ENCODE data around the gene SGCE. TPM values are rescaled to one million over a fixed set of nuclear protein-coding genes. Genes with fewer than 3 reads are reported as not detected.

The SGCE gene
- total RNA-seq, 4 donors from 2014 or later: 118 to 203 (median 161) TPM

DNA sequence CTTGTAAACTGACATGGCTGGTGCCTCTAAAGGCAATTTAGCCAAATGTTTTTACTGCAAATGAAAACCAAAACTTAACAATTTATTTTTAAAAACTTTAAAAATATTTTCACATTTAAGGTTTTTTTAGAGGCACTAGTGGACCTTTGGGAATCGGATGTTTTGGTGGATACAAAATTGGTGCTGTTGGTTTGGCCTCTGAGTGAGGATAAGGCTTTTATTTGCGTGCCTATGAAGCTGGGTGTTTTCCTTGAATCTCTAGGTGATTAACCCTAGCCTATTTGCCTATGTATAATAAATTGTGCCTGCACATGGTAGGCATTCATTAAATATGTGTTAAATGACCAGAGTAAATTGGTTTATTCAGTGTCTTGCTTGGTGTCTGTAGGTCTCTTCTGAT, 2.9 kb upstream of the SGCE start:
- DNase-seq (ENCODE audit: low spot score in 2 of 2): no peak
- peak overlapping the region in 3 of 4 donors; percentile 28 to 93 (median 73) for H3K27ac ChIP-seq
- no peaks in the 10 kb centered on the region for H3K9me3 ChIP-seq
- 44 to 47% methylated on average over 2 of the region's 2 CpGs for WGBS, 2 donors
- H3K4me3 ChIP-seq: peak overlapping the region in 1 of 4 donors; percentile 77
- TF ChIP-seq POLR2A (IDR thresholded peaks at IDR 0.05) (no peak), CTCF (IDR thresholded peaks at IDR 0.05) (no peak), EP300 (IDR thresholded peaks at IDR 0.05) (no peak)
- H3K4me1 ChIP-seq: peaks cover 0 to 17% (median 0%) of the 10 kb centered on the region in 4 donors
- H3K36me3 ChIP-seq: no peaks in the 10 kb centered on the region
- peaks cover 0 to 10% of the 10 kb centered on the region in 2 donors for H3K27me3 ChIP-seq

- no peaks in the 10 kb centered on the region for H3K36me3 ChIP-seq
- H3K4me1 ChIP-seq: peaks cover 0 to 25% (median 0%) of the 10 kb centered on the region in 4 donors
- H3K27me3 ChIP-seq: peaks cover 0 to 10% of the 10 kb centered on the region in 2 donors
- 52 to 59% methylated on average over 36 to 37 of the region's 38 CpGs for WGBS, 2 donors
- peak in 1 of 2 donors; percentile 68 for TF ChIP-seq POLR2A (IDR thresholded peaks at IDR 0.05)
- TF ChIP-seq EP300 (IDR thresholded peaks at IDR 0.05): peak; percentile 24 to 68
- TF ChIP-seq CTCF (IDR thresholded peaks at IDR 0.05): no peak
- H3K27ac ChIP-seq: peak overlapping the region; percentile 28 to 93 (median 64)
- DNase-seq (ENCODE audit: low spot score in 2 of 2): peak; percentile 70 to 77
- peak overlapping the region; percentile 38 to 77 (median 57) for H3K4me3 ChIP-seq
- no peaks in the 10 kb centered on the region for H3K9me3 ChIP-seq
Measured at GRCh38 chr7:94657771-94658693, 2.1 kb upstream of the SGCE start.

DNA sequence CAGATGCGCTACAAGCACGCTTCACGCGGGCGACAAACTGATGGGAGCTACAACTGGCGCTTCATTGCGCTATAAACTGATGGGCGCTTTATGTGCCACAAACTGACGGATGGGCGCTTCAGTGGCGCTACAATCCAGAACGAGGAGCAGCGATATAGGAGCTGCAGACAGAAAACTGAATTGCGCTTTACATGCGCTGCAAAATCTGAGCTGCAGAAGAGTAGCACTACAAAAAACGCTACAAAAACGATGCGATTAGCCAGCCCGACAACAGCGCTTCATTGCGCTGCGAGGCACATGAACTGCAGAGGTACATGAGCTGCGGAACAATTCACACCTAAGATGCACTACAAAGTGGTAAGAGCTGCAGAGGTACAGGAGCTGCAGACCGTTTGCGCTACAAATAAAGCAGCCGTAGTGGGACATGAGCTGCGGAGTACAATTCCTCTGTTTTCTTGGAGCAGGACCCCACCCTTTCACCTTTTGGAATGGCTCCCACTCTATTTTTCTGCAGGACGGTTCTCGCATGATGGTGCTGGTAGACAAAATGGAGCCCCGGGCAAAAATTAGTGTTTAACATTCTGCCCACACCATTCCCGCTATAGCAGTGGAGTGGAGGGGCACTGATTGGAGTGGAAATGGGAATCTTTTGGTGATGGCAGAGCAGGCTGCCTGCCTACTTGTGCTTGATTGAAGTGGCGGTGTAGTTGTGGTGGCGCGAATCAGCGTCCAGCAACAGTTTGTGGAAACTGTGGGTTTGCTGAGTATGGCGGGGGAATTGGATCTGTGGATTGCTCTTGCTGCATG, 1.2 kb upstream of the SGCE start:
- 61 to 66% methylated on average over 36 of the region's 36 CpGs for WGBS, 2 donors
- peaks cover 0 to 30% (median 0%) of the 10 kb centered on the region in 4 donors for H3K4me1 ChIP-seq

DNA sequence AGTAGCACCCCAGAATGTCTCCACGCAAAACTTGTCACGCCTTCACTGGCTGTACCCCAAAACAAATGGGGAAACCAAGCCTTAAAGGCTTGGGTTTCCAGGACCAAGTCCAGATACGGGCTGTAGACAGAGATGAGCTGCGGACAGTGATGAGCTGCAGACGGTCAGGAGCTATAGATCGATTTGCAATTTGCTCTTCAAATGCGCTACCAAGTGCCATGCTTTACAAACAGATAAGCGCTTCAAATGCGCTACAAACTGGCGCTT, 658 bp upstream of the SGCE start:
- no peaks in the 10 kb centered on the region for H3K9me3 ChIP-seq
- H3K4me1 ChIP-seq: peaks cover 0 to 31% (median 0%) of the 10 kb centered on the region in 4 donors
- H3K27ac ChIP-seq: peak overlapping the region in 3 of 4 donors; percentile 77 to 93 (median 92)
- H3K36me3 ChIP-seq: no peaks in the 10 kb centered on the region
- peak overlapping the region; percentile 38 to 77 (median 57) for H3K4me3 ChIP-seq
- DNase-seq (ENCODE audit: low spot score in 2 of 2): no peak
- 69 to 70% methylated on average over 10 of the region's 10 CpGs for WGBS, 2 donors
- peaks cover 0 to 10% of the 10 kb centered on the region in 2 donors for H3K27me3 ChIP-seq
- TF ChIP-seq CTCF (IDR thresholded peaks at IDR 0.05): no peak
- no peak for TF ChIP-seq EP300 (IDR thresholded peaks at IDR 0.05)
- no peak for TF ChIP-seq POLR2A (IDR thresholded peaks at IDR 0.05)

More for the DNA sequence above, 1.2 kb upstream of the SGCE start:
- Histone ChIP-seq H3K9me3 (no peaks in the 10 kb centered on the region), H3K27me3 (peaks cover 0 to 10% of the 10 kb centered on the region in 2 donors), H3K36me3 (no peaks in the 10 kb centered on the region), H3K27ac (peak overlapping the region in 3 of 4 donors; percentile 28 to 93 (median 92)), H3K4me3 (peak overlapping the region; percentile 38 to 77 (median 57))
- TF ChIP-seq POLR2A (IDR thresholded peaks at IDR 0.05) (no peak), EP300 (IDR thresholded peaks at IDR 0.05) (no peak), CTCF (IDR thresholded peaks at IDR 0.05) (no peak)
- DNase-seq (ENCODE audit: low spot score in 2 of 2): no peak

All from tibial nerve (tissue), 4 donors.